HCT116 (cell line): Measurements from ENCODE around the gene HGS.

Source experiments
- CTCF ChIP-seq, 3 experiments: fragments of 200-600 bp in 1 of 3; sonication (generic) in 1 of 3; IDR thresholded peaks in 2 of 3; conservative IDR thresholded peaks in 1 of 3; 2 replicates each; pipeline ENCODE4 v1.5.1; 2012 to 2017; ENCODE audit warnings: low read depth in 2 of 3, low read length in 2 of 3, antibody characterized with exemption in 1 of 3, borderline replicate concordance in 1 of 3, control low read depth in 1 of 3, mild to moderate bottlenecking in 1 of 3, mixed read lengths in 1 of 3, mixed run types in 1 of 3, moderate library complexity in 1 of 3; ENCODE audit not compliant: insufficient read depth in 1 of 3
- EGR1 ChIP-seq: IDR thresholded peaks from 2 replicates; pipeline ENCODE4 v1.6.1; 2012; ENCODE audit warnings: low read depth
- POLR2A ChIP-seq: IDR thresholded peaks from 2 replicates; pipeline ENCODE4 v1.7.0; 2011; ENCODE audit warnings: borderline replicate concordance; ENCODE audit not compliant: insufficient read depth, insufficient read length; ENCODE audit errors: extremely low read depth
- POLR2AphosphoS5 ChIP-seq: IDR thresholded peaks from 2 replicates; pipeline ENCODE4 v1.6.1; 2011; ENCODE audit warnings: mild to moderate bottlenecking, low read depth, low read length, moderate library complexity
- RAD21 ChIP-seq: IDR thresholded peaks from 2 replicates; pipeline ENCODE4 v1.6.1; 2012; ENCODE audit warnings: low read depth, mild to moderate bottlenecking
- REST ChIP-seq: IDR thresholded peaks from 2 replicates; pipeline ENCODE4 v1.6.1; 2012; ENCODE audit warnings: low read depth
- SIN3A ChIP-seq: IDR thresholded peaks from 2 replicates; pipeline ENCODE4 v1.6.1; 2012; ENCODE audit warnings: low read depth
- SP1 ChIP-seq: IDR thresholded peaks from 2 replicates; pipeline ENCODE4 v1.6.1; 2012; ENCODE audit warnings: low read depth
- SRF ChIP-seq: IDR thresholded peaks from 2 replicates; pipeline ENCODE4 v1.6.1; 2012; ENCODE audit warnings: low read depth
- TCF7L2 ChIP-seq: IDR thresholded peaks from 2 replicates; pipeline ENCODE4 v1.7.0; 2011; ENCODE audit warnings: borderline replicate concordance, inconsistent platforms; ENCODE audit not compliant: insufficient read depth, insufficient read length; ENCODE audit errors: extremely low read depth
- YY1 ChIP-seq: IDR thresholded peaks from 2 replicates; pipeline ENCODE4 v1.6.1; 2011; ENCODE audit warnings: low read length, low read depth, moderate library complexity, mild to moderate bottlenecking; ENCODE audit not compliant: insufficient replicate concordance; ENCODE audit errors: extremely low read depth
- ZNF274 ChIP-seq: fragments of 200-500 bp; sonication (Bioruptor generic); IDR thresholded peaks from 2 replicates; pipeline ENCODE4 v1.6.1; 2014; ENCODE audit warnings: mild to moderate bottlenecking, low read depth, low read length, inconsistent platforms
- TF ChIP-seq, protein P1 (sequence below): IDR thresholded peaks from 2 replicates; pipeline ENCODE4 v1.6.1; 2012
- TF ChIP-seq, protein P2 (sequence below): IDR thresholded peaks from 2 replicates; pipeline ENCODE4 v1.6.1; 2011; ENCODE audit warnings: mild to moderate bottlenecking, low read length, moderate library complexity; ENCODE audit not compliant: insufficient replicate concordance; ENCODE audit errors: extremely low read depth

DNA sequence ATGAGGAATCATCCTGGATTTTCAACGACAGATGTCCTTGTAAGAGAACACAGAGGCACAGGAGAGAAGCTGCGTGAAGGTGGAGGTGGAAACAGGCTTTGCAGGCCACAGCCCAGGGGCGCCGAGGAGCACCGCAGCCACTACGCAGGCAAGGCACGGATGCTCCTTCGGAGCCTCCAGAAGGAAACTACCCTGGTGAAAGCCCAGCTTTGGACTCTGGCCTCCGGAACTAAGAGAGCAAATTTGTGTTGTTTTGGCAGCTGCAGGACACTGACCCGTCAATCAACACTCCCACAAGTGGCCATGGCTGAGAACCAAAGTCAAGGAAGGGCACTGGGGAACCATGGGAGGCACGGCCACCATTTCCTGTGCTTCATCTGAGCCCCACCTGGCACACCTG lies 3.7 kb upstream of the HGS start:
- TF ChIP-seq POLR2A (no peak), ZNF274 (no peak), EGR1 (no peak), POLR2AphosphoS5 (no peak), CTCF (IDR thresholded peaks at IDR 0.05 in 2 of 3, conservative IDR thresholded peaks at IDR 0.05 in 1 of 3; ENCODE audit: borderline replicate concordance in 1 of 3, insufficient read depth in 1 of 3, low read depth in 2 of 3, low read length in 2 of 3) (no peak), SRF (no peak), TCF7L2 (no peak), REST (no peak), YY1 (no peak), SP1 (no peak), SIN3A (no peak), RAD21 (no peak)
- TF ChIP-seq, protein P1, sequence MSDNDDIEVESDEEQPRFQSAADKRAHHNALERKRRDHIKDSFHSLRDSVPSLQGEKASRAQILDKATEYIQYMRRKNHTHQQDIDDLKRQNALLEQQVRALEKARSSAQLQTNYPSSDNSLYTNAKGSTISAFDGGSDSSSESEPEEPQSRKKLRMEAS: no peak
- TF ChIP-seq, protein P2, sequence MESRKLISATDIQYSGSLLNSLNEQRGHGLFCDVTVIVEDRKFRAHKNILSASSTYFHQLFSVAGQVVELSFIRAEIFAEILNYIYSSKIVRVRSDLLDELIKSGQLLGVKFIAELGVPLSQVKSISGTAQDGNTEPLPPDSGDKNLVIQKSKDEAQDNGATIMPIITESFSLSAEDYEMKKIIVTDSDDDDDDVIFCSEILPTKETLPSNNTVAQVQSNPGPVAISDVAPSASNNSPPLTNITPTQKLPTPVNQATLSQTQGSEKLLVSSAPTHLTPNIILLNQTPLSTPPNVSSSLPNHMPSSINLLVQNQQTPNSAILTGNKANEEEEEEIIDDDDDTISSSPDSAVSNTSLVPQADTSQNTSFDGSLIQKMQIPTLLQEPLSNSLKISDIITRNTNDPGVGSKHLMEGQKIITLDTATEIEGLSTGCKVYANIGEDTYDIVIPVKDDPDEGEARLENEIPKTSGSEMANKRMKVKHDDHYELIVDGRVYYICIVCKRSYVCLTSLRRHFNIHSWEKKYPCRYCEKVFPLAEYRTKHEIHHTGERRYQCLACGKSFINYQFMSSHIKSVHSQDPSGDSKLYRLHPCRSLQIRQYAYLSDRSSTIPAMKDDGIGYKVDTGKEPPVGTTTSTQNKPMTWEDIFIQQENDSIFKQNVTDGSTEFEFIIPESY: no peak
